HepG2 (cell line): ENCODE results near the gene OGFOD3. TPM values are rescaled to one million over a fixed set of nuclear protein-coding genes. Genes with fewer than 3 reads are reported as not detected.

ENCODE experiments used
- ATAC-seq: fragments of 200-7000 bp; cut with Tn5 transposase; 3 replicates; pipeline ENCODE4 v1.9.1; 2020; ENCODE audit warnings: mild to moderate bottlenecking, moderate library complexity
- BruUV-seq: library from RNA; stranded (reverse); fragments of 400-500 nt; replicated peaks from 2 replicates; lab custom pipeline; 2021; lab: Mats Ljungman, UMichigan
- CTCF ChIA-PET: fragments of 300-600 bp; formaldehyde crosslinking; extraction: SDS; loops from one replicate; lab custom pipeline; 2021; ENCODE audit warnings: low total read pairs, inconsistent platforms, low intra/inter-chr PET ratio; lab: Yijun Ruan, JAX
- POLR2A ChIA-PET: fragments of 350-600 bp; sonication (Branson Sonifier 250); formaldehyde crosslinking; loops from one replicate; lab custom pipeline; 2020; ENCODE audit warnings: antibody characterized with exemption, inconsistent platforms; lab: Yijun Ruan, JAX
- DNase-seq: peaks from one replicate; pipeline ENCODE4 v3.0.0-alpha.2; 2015; ENCODE audit warnings: low spot score
- FAIRE-seq: peaks from 3 replicates; lab custom pipeline; 2011; peaks lifted over from hg19 to GRCh38; lab: Jason Lieb, UNC
- H2AFZ ChIP-seq: one replicate; pipeline ENCODE4 v1.6.1; 2011; ENCODE audit warnings: low read length, inconsistent platforms
- H3K27ac ChIP-seq: fragments of 300-600 bp; 3 replicates; pipeline ENCODE4 v1.8.0; 2011; ENCODE audit warnings: mixed run types, mild to moderate bottlenecking, mixed read lengths, low read length, inconsistent platforms; ENCODE audit not compliant: insufficient read depth; ENCODE audit errors: extremely low read length
- H3K27me3 ChIP-seq, 2 experiments: fragments of 200-600 bp in 1 of 2; 2 replicates in 1 of 2; 3 replicates in 1 of 2; pipeline versions ENCODE4 v1.6.0 to v1.8.0; 2011; ENCODE audit warnings: low read length in 2 of 2, mild to moderate bottlenecking in 2 of 2, moderate library complexity in 2 of 2, inconsistent platforms in 1 of 2; ENCODE audit not compliant: insufficient read depth in 2 of 2, control insufficient read depth in 1 of 2
- H3K36me3 ChIP-seq, 2 experiments: fragments of 200-600 bp in 1 of 2; replicated peaks in 1 of 2; 2 replicates in 1 of 2; 3 replicates in 1 of 2; pipeline versions ENCODE4 v1.5.1 to v1.8.0; 2011; ENCODE audit warnings: low read length in 2 of 2, inconsistent platforms in 1 of 2; ENCODE audit not compliant: insufficient read depth in 2 of 2, control insufficient read depth in 1 of 2
- H3K4me1 ChIP-seq: 2 replicates; pipeline ENCODE4 v1.5.1; 2012; ENCODE audit warnings: low read length, inconsistent platforms; ENCODE audit not compliant: insufficient read depth
- H3K4me2 ChIP-seq: 2 replicates; pipeline ENCODE4 v1.6.0; 2011; ENCODE audit warnings: low read depth, low read length, inconsistent platforms
- H3K4me3 ChIP-seq, 3 experiments: fragments of 200-600 bp in 1 of 3; sonication (generic), shearing (Covaris generic) in 1 of 3; replicated peaks in 1 of 3; 2 replicates each; pipeline ENCODE4 v1.5.1; 2011 to 2016; ENCODE audit warnings: low read length in 3 of 3, inconsistent platforms in 2 of 3, low read depth in 2 of 3, mild to moderate bottlenecking in 2 of 3, control low read depth in 1 of 3, mixed read lengths in 1 of 3; ENCODE audit not compliant: insufficient read depth in 1 of 3
- H3K79me2 ChIP-seq: one replicate; pipeline ENCODE4 v1.6.1; 2011; ENCODE audit warnings: low read length, inconsistent platforms; ENCODE audit not compliant: insufficient read depth
- H3K9ac ChIP-seq: 2 replicates; pipeline ENCODE4 v1.6.0; 2011; ENCODE audit warnings: mild to moderate bottlenecking, low read depth, low read length, inconsistent platforms; ENCODE audit not compliant: insufficient read depth
- H3K9me3 ChIP-seq: 2 replicates; pipeline ENCODE4 v1.5.1; 2012; ENCODE audit warnings: mild to moderate bottlenecking, low read length
- H4K20me1 ChIP-seq: 2 replicates; pipeline ENCODE4 v1.6.0; 2011; ENCODE audit warnings: inconsistent platforms, mild to moderate bottlenecking, low read length, moderate library complexity; ENCODE audit not compliant: insufficient read depth
- AGO1 ChIP-seq: fragments of 200-400 bp; formaldehyde crosslinking; IDR thresholded peaks from 2 replicates; pipeline ENCODE4 v1.6.1; 2017; ENCODE audit warnings: mild to moderate bottlenecking, low read depth, low read length, moderate library complexity; ENCODE audit not compliant: poor library complexity, severe bottlenecking
- AGO2 ChIP-seq: fragments of 200-400 bp; formaldehyde crosslinking; optimal IDR thresholded peaks from 2 replicates; pipeline ENCODE3; 2017; ENCODE audit warnings: mild to moderate bottlenecking, low read depth, low read length, moderate library complexity
- BRD4 ChIP-seq: sonication (generic); formaldehyde crosslinking; IDR thresholded peaks from 2 replicates; pipeline ENCODE4 v1.4.0; 2020; ENCODE audit warnings: missing genetic modification reagents
- CHD2 ChIP-seq: IDR thresholded peaks from 2 replicates; pipeline ENCODE4 v1.6.1; 2011; ENCODE audit warnings: low read depth, low read length, improper control_type of control experiment
- KDM5B ChIP-seq: sonication (generic); formaldehyde crosslinking; IDR thresholded peaks from 2 replicates; pipeline ENCODE4 v1.4.0; 2020; ENCODE audit warnings: missing genetic modification reagents, mild to moderate bottlenecking, borderline replicate concordance
- MBNL3 ChIP-seq: fragments of 250-450 bp; sonication (Bioruptor Pico); conservative IDR thresholded peaks from 2 replicates; pipeline ENCODE4 v1.8.0; 2022; ENCODE audit warnings: mild to moderate bottlenecking, inconsistent platforms
- NFE2L2 ChIP-seq: fragments of 150-350 bp; IDR thresholded peaks from 2 replicates; pipeline ENCODE4 v1.6.1; 2014; ENCODE audit warnings: low read length
- PHF21A ChIP-seq: sonication (generic); formaldehyde crosslinking; IDR thresholded peaks from 2 replicates; pipeline ENCODE4 v1.5.0; 2020; ENCODE audit warnings: mild to moderate bottlenecking, missing genetic modification reagents
- RFXAP ChIP-seq: sonication (generic); formaldehyde crosslinking; IDR thresholded peaks from 2 replicates; pipeline ENCODE4 v1.4.0; 2020; ENCODE audit warnings: missing genetic modification reagents, borderline replicate concordance
- SIX1 ChIP-seq: sonication (generic); formaldehyde crosslinking; IDR thresholded peaks from 2 replicates; pipeline ENCODE4 v1.4.0; 2020; ENCODE audit warnings: missing genetic modification reagents, borderline replicate concordance
- SMYD3 ChIP-seq: sonication (generic); formaldehyde crosslinking; IDR thresholded peaks from 2 replicates; pipeline ENCODE4 v1.8.1; 2023; ENCODE audit warnings: mild to moderate bottlenecking, missing genetic modification reagents
- SNAPC2 ChIP-seq: sonication (generic); formaldehyde crosslinking; IDR thresholded peaks from 2 replicates; pipeline ENCODE4 v1.8.1; 2022; ENCODE audit warnings: mild to moderate bottlenecking, missing genetic modification reagents
- ZBTB1 ChIP-seq: sonication (generic); formaldehyde crosslinking; IDR thresholded peaks from 2 replicates; pipeline ENCODE4 v1.4.0; 2020; ENCODE audit warnings: missing genetic modification reagents, borderline replicate concordance
- ZNF12 ChIP-seq: sonication (generic); formaldehyde crosslinking; IDR thresholded peaks from 2 replicates; pipeline ENCODE4 v1.5.0; 2020; ENCODE audit warnings: missing genetic modification reagents
- ZNF121 ChIP-seq: sonication (generic); formaldehyde crosslinking; IDR thresholded peaks from 2 replicates; pipeline ENCODE4 v1.5.0; 2020; ENCODE audit warnings: mild to moderate bottlenecking, missing genetic modification reagents
- ZNF20 ChIP-seq: sonication (generic); formaldehyde crosslinking; IDR thresholded peaks from 2 replicates; pipeline ENCODE4 v1.4.0; 2020; ENCODE audit warnings: mild to moderate bottlenecking, moderate library complexity, missing genetic modification reagents
- whole genome bisulfite sequencing: methylation state at CpG from one replicate; pipeline ENCODE4 v1.1.6; 2017; ENCODE audit warnings: low lambda C conversion rate; 5-methylcytosine and 5-hydroxymethylcytosine counted together
- in situ Hi-C: cut with HindIII; loops from 2 replicates; pipeline ENCODE4 v1.10.0; 2017; ENCODE audit warnings: low pct_unique_long_range_greater_than_20kb; ENCODE audit not compliant: extremely low pct_ligation_motif_present
- intact Hi-C: fragments of 100-400 bp; cut with micrococcal nuclease; formaldehyde crosslinking; loops from one replicate; pipeline ENCODE4 v1.10.0; 2022; ENCODE audit not compliant: unreplicated experiment
- polyA plus RNA-seq, 8 experiments: library from polyadenylated mRNA; depleted of rRNA in 3 of 8; stranded (reverse) in 7 of 8; unstranded in 1 of 8; fragments of >200 nt; fragmentation: Illumina TruSeq in 4 of 8; extraction: Trizol in 4 of 8; gene quantifications; 2 replicates each; pipeline versions ENCODE4 v1.2.1 to v1.2.3, GENCODE V29; 2011 to 2016; ENCODE audit warnings: low read depth in 4 of 8, missing spikeins in 1 of 8, mixed read lengths in 1 of 8; ENCODE audit not compliant: insufficient read depth in 1 of 8
- total RNA-seq, 5 experiments: library from RNA; depleted of rRNA; stranded (reverse); fragments of >200 nt; fragmentation: Illumina TruSeq; extraction: Trizol; gene quantifications; 2 replicates each; pipeline ENCODE4 v1.2.3, GENCODE V29; 2016; ENCODE audit warnings: low read depth in 1 of 5
- TF ChIP-seq, protein P1 (sequence below): IDR thresholded peaks from 2 replicates; pipeline ENCODE4 v1.6.1; 2016; ENCODE audit warnings: low read depth, borderline replicate concordance
- TF ChIP-seq, protein P2 (sequence below): sonication (generic); formaldehyde crosslinking; IDR thresholded peaks from 2 replicates; pipeline ENCODE4 v1.5.0; 2020; ENCODE audit warnings: missing genetic modification reagents, mild to moderate bottlenecking, borderline replicate concordance
- TF ChIP-seq, protein P3 (sequence below): sonication (generic); formaldehyde crosslinking; IDR thresholded peaks from 2 replicates; pipeline ENCODE4 v1.8.1; 2022; ENCODE audit warnings: low read depth, mild to moderate bottlenecking, missing genetic modification reagents

Gene OGFOD3
- total and polyA plus RNA-seq, 2 of the 13 experiments (the other 11 are each of a cell fraction or from before 2014, with no cell fraction given) = 40.0 to 42.1 TPM

DNA sequence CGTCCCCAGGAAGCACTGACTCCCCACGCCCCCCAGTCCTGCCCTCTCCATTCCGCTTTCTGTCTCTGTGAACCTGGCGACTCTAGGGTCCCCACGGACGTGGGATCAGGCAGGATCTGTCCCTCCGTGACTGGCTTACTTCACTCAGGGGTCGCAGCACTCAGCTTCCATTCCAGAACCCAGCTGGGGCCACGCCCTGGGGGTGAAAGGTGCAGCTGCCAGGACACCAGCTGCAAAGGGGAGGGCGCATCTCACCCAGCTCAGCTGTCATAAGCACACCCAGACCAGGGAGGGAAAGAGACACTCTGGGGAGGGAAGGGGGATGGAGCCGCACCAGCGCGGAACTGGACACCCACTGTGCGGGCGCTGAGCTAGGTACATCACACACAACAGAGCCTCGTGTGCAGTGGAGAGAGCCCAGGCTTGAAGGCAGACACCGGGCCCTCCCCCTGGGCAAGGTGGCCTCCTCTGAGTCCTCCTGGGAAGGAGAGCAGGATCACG, 18.7 kb downstream of the OGFOD3 start:
- ChIA-PET POLR2A (no interaction called here), CTCF (no interaction called here)
- in situ Hi-C loops (no loop called here), intact Hi-C loops (no loop called here)
- peaks cover 13% of the 10 kb centered on the region for H3K4me1 ChIP-seq
- no peak overlapping the region for H2AFZ ChIP-seq
- H3K4me2 ChIP-seq = no peak overlapping the region
- 96% methylated on average over 16 of the region's 18 CpGs for WGBS
- no TSS peak for BruUV-seq
- no peak overlapping the region for H3K27ac ChIP-seq
- H3K27me3 ChIP-seq = no peaks in the 10 kb centered on the region
- no peak for DNase-seq
- TF ChIP-seq AGO2 = peak; percentile 48
- TF ChIP-seq, protein P1, sequence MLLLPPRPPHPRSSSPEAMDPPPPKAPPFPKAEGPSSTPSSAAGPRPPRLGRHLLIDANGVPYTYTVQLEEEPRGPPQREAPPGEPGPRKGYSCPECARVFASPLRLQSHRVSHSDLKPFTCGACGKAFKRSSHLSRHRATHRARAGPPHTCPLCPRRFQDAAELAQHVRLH = no peak
- TF ChIP-seq NFE2L2 = no peak
- TF ChIP-seq, protein P2, sequence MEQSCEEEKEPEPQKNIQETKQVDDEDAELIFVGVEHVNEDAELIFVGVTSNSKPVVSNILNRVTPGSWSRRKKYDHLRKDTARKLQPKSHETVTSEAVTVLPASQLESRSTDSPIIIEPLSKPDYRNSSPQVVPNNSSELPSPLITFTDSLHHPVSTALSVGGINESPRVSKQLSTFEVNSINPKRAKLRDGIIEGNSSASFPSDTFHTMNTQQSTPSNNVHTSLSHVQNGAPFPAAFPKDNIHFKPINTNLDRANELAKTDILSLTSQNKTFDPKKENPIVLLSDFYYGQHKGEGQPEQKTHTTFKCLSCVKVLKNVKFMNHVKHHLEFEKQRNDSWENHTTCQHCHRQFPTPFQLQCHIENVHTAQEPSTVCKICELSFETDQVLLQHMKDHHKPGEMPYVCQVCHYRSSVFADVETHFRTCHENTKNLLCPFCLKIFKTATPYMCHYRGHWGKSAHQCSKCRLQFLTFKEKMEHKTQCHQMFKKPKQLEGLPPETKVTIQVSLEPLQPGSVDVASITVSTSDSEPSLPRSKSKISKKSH (CRISPR knock-in tag) = 0 out of 2 replicates have a peak, but pooled peaks have one; percentile 15
- TF ChIP-seq BRD4 = no peak
- TF ChIP-seq CHD2 = no peak
- no peak for TF ChIP-seq SMYD3 (CRISPR knock-in tag)
- no peak for TF ChIP-seq SNAPC2 (CRISPR knock-in tag)
- no peak for TF ChIP-seq ZNF121 (CRISPR knock-in tag)
- no peak for TF ChIP-seq ZNF12
- no peak for TF ChIP-seq RFXAP (CRISPR knock-in tag)
- TF ChIP-seq, protein P3, sequence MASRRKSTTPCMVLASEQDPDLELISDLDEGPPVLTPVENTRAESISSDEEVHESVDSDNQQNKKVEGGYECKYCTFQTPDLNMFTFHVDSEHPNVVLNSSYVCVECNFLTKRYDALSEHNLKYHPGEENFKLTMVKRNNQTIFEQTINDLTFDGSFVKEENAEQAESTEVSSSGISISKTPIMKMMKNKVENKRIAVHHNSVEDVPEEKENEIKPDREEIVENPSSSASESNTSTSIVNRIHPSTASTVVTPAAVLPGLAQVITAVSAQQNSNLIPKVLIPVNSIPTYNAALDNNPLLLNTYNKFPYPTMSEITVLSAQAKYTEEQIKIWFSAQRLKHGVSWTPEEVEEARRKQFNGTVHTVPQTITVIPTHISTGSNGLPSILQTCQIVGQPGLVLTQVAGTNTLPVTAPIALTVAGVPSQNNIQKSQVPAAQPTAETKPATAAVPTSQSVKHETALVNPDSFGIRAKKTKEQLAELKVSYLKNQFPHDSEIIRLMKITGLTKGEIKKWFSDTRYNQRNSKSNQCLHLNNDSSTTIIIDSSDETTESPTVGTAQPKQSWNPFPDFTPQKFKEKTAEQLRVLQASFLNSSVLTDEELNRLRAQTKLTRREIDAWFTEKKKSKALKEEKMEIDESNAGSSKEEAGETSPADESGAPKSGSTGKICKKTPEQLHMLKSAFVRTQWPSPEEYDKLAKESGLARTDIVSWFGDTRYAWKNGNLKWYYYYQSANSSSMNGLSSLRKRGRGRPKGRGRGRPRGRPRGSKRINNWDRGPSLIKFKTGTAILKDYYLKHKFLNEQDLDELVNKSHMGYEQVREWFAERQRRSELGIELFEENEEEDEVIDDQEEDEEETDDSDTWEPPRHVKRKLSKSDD = no peak
- TF ChIP-seq PHF21A = no peak
- TF ChIP-seq ZNF20 (CRISPR knock-in tag) = no peak
- TF ChIP-seq ZBTB1 (CRISPR knock-in tag) = no peak
- TF ChIP-seq MBNL3 (CRISPR knock-in tag) = no peak
- TF ChIP-seq SIX1 (CRISPR knock-in tag) = no peak
- TF ChIP-seq AGO1 = no peak
- TF ChIP-seq KDM5B (CRISPR knock-in tag) = 0 out of 2 replicates have a peak, but pooled peaks have one; percentile 26
- TF ChIP-seq, all 625 proteins: peak for 3
- no peaks in the 10 kb centered on the region for H3K79me2 ChIP-seq
- no peaks in the 10 kb centered on the region for H4K20me1 ChIP-seq
- H3K9ac ChIP-seq = no peak overlapping the region
- FAIRE-seq (no peak), ATAC-seq (no peak)
- H3K36me3 ChIP-seq = peaks cover 20 to 23% of the 10 kb centered on the region in 2 experiments; a peak in 4 of 5 replicates
- H3K9me3 ChIP-seq = no peaks in the 10 kb centered on the region
- H3K4me3 ChIP-seq = no peak overlapping the region
